Heart left ventricle (tissue), 16 donors: ENCODE measurements around the gene CHCT1. TPM values are rescaled to one million over a fixed set of nuclear protein-coding genes. Genes with fewer than 3 reads are reported as not detected.
"Not testable (repeated sequence)": the region's sequence is repeated elsewhere in the genome, so short reads cannot be mapped to it uniquely, and the experiment has no call there.

Experiments
- ATAC-seq, 4 donors: fragments of 200-7000 bp; cut with Tn5 transposase; one replicate each; pipeline ENCODE4 v1.9.1; 2020 to 2022; ENCODE audit warnings: moderate library complexity in 4 of 4, mild to moderate bottlenecking in 3 of 4, moderate number of reproducible peaks in 1 of 4
- DNase-seq, 5 donors: peaks; one replicate each; pipeline ENCODE4 v3.0.0-alpha.2; 2020
- H3K27ac ChIP-seq, 12 donors: fragments of 200-600 bp; sonication (generic) in 4 of 12; one replicate each; pipeline versions ENCODE4 v1.5.0 to v1.8.0; 2016 to 2022; ENCODE audit warnings: mild to moderate bottlenecking in 2 of 12
- H3K27me3 ChIP-seq, 9 donors: fragments of 200-600 bp; sonication (generic) in 2 of 9; one replicate each; pipeline versions ENCODE4 v1.5.1 to v1.8.0; 2016 to 2022; ENCODE audit warnings: mild to moderate bottlenecking in 3 of 9
- H3K36me3 ChIP-seq, 9 donors: fragments of 200-600 bp; sonication (generic) in 2 of 9; one replicate each; pipeline versions ENCODE4 v1.5.0 to v1.8.0; 2018 to 2022; ENCODE audit warnings: mild to moderate bottlenecking in 2 of 9
- H3K4me1 ChIP-seq, 12 donors: fragments of 200-600 bp; sonication (generic) in 4 of 12; one replicate each; pipeline versions ENCODE4 v1.5.0 to v1.8.0; 2016 to 2022; ENCODE audit warnings: mild to moderate bottlenecking in 3 of 12
- H3K4me3 ChIP-seq, 12 donors: fragments of 200-600 bp; sonication (generic) in 4 of 12; one replicate each; pipeline versions ENCODE4 v1.5.0 to v1.8.0; 2017 to 2022; ENCODE audit warnings: mild to moderate bottlenecking in 9 of 12, moderate library complexity in 4 of 12
- H3K9me3 ChIP-seq, 12 donors: fragments of 200-600 bp; sonication (generic) in 4 of 12; one replicate each; pipeline versions ENCODE4 v1.5.0 to v1.8.0; 2016 to 2022; ENCODE audit warnings: mild to moderate bottlenecking in 1 of 12
- POLR2A ChIP-seq, 2 donors: fragments of 450-650 bp; IDR thresholded peaks; one replicate each; pipeline ENCODE4 v1.6.1; 2017; ENCODE audit warnings: antibody characterized with exemption in 2 of 2, mild to moderate bottlenecking in 2 of 2, moderate library complexity in 2 of 2
- WGBS, 4 donors: extraction: QIAGEN DNeasy Blood & Tissue Kit in 2 of 4; methylation state at CpG; one replicate each; pipeline versions ENCODE4 v1.1.5 to v1.1.7; 2013 to 2018; 5-methylcytosine and 5-hydroxymethylcytosine counted together
- intact Hi-C, 10 donors: fragments of 100-400 bp; cut with DNase I; formaldehyde crosslinking; loops; one replicate each; pipeline versions ENCODE4 v1.11.1 to v1.14.2; 2022
- polyA plus RNA-seq, 2 donors: library from polyadenylated mRNA; stranded (reverse); fragments of 200-250 nt; gene quantifications; one replicate each; pipeline ENCODE4 v1.2.3, GENCODE V29; 2013
- total RNA-seq, 9 donors: library from RNA; depleted of rRNA in 2 of 9; stranded (reverse); fragments of >200 nt in 2 of 9; fragmentation: NEBNext Ultra II Directional in 3 of 9; extraction: Animal tissue kit (Norgen Biotek cat#: 25700) in 3 of 9; gene quantifications; one replicate each; pipeline versions ENCODE4 v1.1.0 to v1.2.4, GENCODE V29; 2016 to 2023
- TF ChIP-seq, protein P1 (sequence below), 12 donors: fragments of 200-600 bp; sonication (generic) in 4 of 12; IDR thresholded peaks; one replicate each; pipeline versions ENCODE4 v1.5.0 to v1.8.0; 2018 to 2022; ENCODE audit warnings: antibody characterized with exemption in 12 of 12, mild to moderate bottlenecking in 5 of 12
- donor health status: ischemic (EF 13 %, LVEDD 7.1; RV severe dilation, severe dysfunction).
- donor health status: healthy with polysubstance abuse.
- donor health status: DM: no; HTN: yes; CAD: no.
- donor health status: DM: no; HTN: no; CAD: no.
- donor health status: ischemic (EF 25% LVEDD 6.9; RV normal size, moderate dysfunction).
- donor health status: ischemic (EF 25% LVEDD 5.7; RV mildly dilated, moderate dysfunction).
- donor health status: healthy.
- donor health status: DM: yes; HTN: yes; CAD: no.
- donor health status: ischemic (EF 35%, LVEDD 5.7; RV mildly dilated, moderate dysfunction).
- donor health status: nonischemic (EF 11% LVEDD 7.7; RV severe dilation, severe dysfunction).
- donor health status: DM: yes; HTN: yes; CAD: no.
- donor health status: PGD.
- donor health status: ischemic (EF 29% LVEDD 5.4; RV normal size, mild dysfunction).
- donor health status: nonischemic (EF 23%, LVEDD 6.1; RV moderate dilation, normal function).

CHCT1 gene
- total and polyA plus RNA-seq, 11 donors: 0.27 TPM; not detected in 10

DNA sequence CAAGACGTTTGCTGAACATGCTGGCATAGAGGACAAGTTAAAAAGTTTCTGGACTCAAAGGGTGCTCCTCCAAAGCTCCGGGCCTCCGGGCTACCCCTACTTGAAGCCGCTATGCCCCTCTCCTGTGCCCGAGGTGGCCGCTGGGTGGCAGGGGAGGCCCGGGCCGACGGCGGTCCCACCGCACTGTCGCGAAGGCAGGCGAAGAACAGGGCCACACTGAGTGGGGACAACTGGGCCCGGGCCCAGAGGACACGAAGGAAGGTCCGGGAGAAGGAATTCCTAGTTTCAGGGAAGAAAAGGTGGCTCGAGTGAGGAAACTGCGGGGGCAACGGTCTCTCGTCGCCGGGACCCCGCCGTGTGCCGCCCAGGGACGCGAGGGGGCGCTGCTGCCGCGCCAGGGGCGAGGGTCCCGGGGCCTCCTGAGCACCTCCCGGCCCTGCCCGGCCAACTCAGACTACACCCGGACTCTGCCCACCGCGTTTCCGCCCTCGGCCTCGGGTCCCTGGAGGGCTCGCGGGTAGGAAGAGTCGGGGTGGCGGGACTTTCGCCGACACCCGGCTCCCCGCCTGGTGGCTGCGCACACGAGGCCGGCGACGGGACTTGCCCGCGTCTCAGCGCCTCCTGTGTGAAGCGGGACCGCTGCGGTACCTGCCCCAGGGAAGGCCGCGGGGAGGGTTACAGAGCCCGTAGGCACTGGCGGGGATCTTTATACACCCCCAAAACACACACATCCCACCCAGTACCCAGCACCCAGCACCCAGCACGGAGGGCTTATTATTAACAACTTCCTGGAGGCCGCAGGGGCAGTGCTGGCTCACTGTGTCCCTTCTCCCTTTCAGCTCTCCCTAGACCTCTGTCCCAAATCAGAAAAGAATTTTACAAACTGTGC is 772 bp upstream of the CHCT1 start:
- no peaks in the 10 kb centered on the region for H3K27me3 ChIP-seq
- peak; percentile 68 to 98 (median 96) for ATAC-seq
- intact Hi-C loops: no loop called here
- H3K4me3 ChIP-seq: peak overlapping the region; percentile 33 to 68 (median 54)
- peak; percentile 66 to 87 (median 72) for DNase-seq
- TF ChIP-seq, protein P1, sequence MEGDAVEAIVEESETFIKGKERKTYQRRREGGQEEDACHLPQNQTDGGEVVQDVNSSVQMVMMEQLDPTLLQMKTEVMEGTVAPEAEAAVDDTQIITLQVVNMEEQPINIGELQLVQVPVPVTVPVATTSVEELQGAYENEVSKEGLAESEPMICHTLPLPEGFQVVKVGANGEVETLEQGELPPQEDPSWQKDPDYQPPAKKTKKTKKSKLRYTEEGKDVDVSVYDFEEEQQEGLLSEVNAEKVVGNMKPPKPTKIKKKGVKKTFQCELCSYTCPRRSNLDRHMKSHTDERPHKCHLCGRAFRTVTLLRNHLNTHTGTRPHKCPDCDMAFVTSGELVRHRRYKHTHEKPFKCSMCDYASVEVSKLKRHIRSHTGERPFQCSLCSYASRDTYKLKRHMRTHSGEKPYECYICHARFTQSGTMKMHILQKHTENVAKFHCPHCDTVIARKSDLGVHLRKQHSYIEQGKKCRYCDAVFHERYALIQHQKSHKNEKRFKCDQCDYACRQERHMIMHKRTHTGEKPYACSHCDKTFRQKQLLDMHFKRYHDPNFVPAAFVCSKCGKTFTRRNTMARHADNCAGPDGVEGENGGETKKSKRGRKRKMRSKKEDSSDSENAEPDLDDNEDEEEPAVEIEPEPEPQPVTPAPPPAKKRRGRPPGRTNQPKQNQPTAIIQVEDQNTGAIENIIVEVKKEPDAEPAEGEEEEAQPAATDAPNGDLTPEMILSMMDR (IDR thresholded peaks at IDR 0.05): peak; percentile 82 to 99 (median 93)
- TF ChIP-seq POLR2A (IDR thresholded peaks at IDR 0.05): no peak
- peak overlapping the region in 5 of 12 donors; percentile 8 to 58 (median 35) for H3K27ac ChIP-seq
- H3K9me3 ChIP-seq: no peaks in the 10 kb centered on the region
- WGBS, 4 donors: 2 to 7% (median 4%) methylated on average over 29 to 66 of the region's 66 CpGs
- peaks cover 0 to 18% (median 9%) of the 10 kb centered on the region in 12 donors for H3K4me1 ChIP-seq
- H3K36me3 ChIP-seq: no peaks in the 10 kb centered on the region

DNA sequence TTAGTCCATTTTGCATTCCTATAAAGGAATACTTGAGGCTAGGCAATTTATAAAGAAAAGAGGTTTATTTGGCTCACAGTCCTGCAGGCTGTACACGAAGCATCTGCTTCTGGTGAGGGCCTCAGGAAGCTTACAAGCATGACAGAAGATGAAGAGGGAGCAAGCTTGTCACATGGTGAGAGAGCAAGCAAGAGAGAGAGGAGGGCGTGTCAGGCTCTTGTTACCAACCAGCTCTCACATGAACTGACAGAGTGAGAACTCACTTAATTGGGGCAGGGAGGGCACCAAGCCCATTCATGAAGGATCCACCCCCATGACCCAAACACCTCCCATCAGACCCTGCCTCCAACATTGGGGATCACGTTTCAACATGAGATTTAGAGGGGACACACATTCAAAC is 1.6 kb downstream of the CHCT1 start:
- TF ChIP-seq, protein P1 (IDR thresholded peaks at IDR 0.05): no peak
- no peak for TF ChIP-seq POLR2A (IDR thresholded peaks at IDR 0.05)
- intact Hi-C loops: no loop called here

DNA sequence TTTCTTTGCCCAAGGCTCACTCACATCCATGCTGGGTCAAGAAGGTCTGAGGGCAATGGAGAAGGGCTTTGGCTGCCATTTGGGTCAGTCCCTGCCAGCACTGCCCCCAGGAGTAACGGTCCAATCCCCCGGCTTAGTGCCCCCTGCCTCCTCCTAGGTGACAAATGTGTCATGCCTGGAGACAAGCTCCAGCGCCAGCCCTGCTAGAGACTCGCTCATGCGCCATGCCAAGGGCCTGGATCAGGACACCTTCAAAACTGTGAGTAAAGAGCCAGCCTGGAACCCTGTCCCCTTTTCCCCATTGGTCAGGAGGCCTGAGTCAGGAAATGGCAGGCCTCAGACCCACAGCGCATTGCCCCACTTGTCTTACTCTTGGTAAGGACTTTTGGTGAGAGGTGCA is 3.3 kb downstream of the CHCT1 start:
- Histone ChIP-seq H3K4me3 (no peak overlapping the region), H3K27me3 (no peaks in the 10 kb centered on the region), H3K9me3 (no peaks in the 10 kb centered on the region), H3K36me3 (no peaks in the 10 kb centered on the region), H3K27ac (no peak overlapping the region), H3K4me1 (peaks cover 0 to 18% (median 8%) of the 10 kb centered on the region in 12 donors)
- ATAC-seq (no peak), DNase-seq (no peak)
- 85 to 90% (median 87%) methylated on average over 5 to 6 of the region's 6 CpGs for WGBS, 4 donors
- intact Hi-C loops: loop anchor here in 1 of 10 donors (5.0 kb wide), 1 partner anchor 212 kb away; no protein-coding TSS in a partner anchor
- TF ChIP-seq, protein P1 (IDR thresholded peaks at IDR 0.05): no peak
- no peak for TF ChIP-seq POLR2A (IDR thresholded peaks at IDR 0.05)

More for the DNA sequence above, 1.6 kb downstream of the CHCT1 start:
- H3K4me3 ChIP-seq: no peak overlapping the region
- H3K27me3 ChIP-seq: no peaks in the 10 kb centered on the region
- H3K27ac ChIP-seq: no peak overlapping the region
- DNase-seq (no peak), ATAC-seq (no peak)
- peaks cover 0 to 18% (median 8%) of the 10 kb centered on the region in 12 donors for H3K4me1 ChIP-seq
- WGBS, 4 donors: 80 to 87% (median 84%) methylated on average over 3 of the region's 3 CpGs
- no peaks in the 10 kb centered on the region for H3K9me3 ChIP-seq
- no peaks in the 10 kb centered on the region for H3K36me3 ChIP-seq

DNA sequence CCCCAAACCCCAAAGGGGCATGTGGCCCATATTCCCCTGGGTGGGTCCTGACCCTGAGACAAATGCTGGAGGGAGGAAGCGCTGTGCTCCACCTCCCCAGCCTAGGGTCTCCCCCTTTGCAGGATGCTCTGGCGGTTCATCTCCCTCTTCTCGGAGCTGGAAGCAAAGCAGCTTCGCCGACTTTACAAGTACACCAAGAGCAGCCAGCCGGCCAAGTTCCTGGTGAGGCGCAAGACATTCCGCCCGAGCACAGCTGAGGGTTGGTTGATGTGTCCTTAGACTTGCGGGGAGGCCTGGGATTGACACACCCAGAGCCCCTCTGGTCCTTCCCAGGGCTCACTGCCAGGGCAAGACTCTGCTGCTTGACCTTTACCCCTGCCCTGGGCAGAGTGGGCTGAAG is 4.3 kb downstream of the CHCT1 start:
- Histone ChIP-seq H3K27me3 (no peaks in the 10 kb centered on the region), H3K9me3 (no peaks in the 10 kb centered on the region), H3K4me3 (no peak overlapping the region), H3K36me3 (no peaks in the 10 kb centered on the region), H3K27ac (no peak overlapping the region), H3K4me1 (peaks cover 0 to 9% (median 3%) of the 10 kb centered on the region in 12 donors)
- intact Hi-C loops: loop anchor here in 1 of 10 donors (5.0 kb wide), 1 partner anchor 211 kb away; no protein-coding TSS in a partner anchor
- 80 to 87% (median 86%) methylated on average over 9 to 10 of the region's 10 CpGs for WGBS, 4 donors
- DNase-seq (no peak), ATAC-seq (no peak)
- TF ChIP-seq, protein P1 (IDR thresholded peaks at IDR 0.05): no peak
- TF ChIP-seq POLR2A (IDR thresholded peaks at IDR 0.05): no peak

DNA sequence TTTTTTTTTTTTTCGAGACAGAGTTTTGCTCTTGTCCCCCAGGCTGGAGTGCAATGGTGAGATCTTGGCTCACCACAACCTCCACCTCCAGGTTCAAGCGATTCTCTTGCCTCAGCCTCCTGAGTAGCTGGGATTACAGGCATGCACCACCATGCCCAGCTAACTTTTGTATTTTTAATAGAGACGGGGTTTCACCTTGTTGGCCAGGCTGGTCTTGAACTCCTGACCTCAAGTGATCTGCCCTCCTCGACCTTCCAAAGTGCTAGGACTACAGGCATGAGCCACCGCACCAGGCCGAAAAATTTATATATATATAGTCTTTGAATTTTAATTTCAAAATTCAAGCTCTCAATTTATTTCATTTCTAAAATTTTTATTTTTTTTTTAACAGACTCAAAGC is 6.2 kb downstream of the CHCT1 start:
- not testable (repeated sequence) for H3K4me1 ChIP-seq, ATAC-seq, H3K27ac ChIP-seq, H3K9me3 ChIP-seq, H3K36me3 ChIP-seq, H3K27me3 ChIP-seq, DNase-seq, H3K4me3 ChIP-seq
- 81 to 90% (median 86%) methylated on average over 6 of the region's 6 CpGs for WGBS, 4 donors
- intact Hi-C loops: loop anchor here in 1 of 10 donors (5.0 kb wide), 1 partner anchor 209 kb away; no protein-coding TSS in a partner anchor

DNA sequence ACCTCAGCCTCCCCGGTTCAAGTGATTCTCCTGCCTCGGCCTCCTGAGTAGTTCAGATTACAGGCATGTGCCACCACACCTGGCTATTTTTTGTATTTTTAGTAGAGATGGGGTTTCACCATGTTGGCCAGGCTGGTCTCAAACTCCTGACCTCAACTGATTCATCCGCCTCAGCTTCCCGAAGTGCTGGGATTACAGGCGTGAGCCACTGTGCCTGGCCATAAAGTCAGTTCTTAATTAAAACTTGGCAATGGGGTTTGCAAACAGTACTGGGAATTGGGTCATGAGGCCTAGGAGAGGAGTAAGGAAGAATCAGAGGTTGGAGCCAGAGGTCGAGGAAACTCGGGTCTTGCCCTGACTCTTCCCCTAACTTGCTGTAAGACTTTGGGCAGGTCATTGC is 8.3 kb downstream of the CHCT1 start:
- 88 to 93% (median 90%) methylated on average over 7 of the region's 7 CpGs for WGBS, 4 donors

More for the DNA sequence above, 8.3 kb downstream of the CHCT1 start:
- H3K4me3 ChIP-seq, DNase-seq, ATAC-seq, H3K27ac ChIP-seq, H3K36me3 ChIP-seq, H3K4me1 ChIP-seq, H3K9me3 ChIP-seq, H3K27me3 ChIP-seq: not testable (repeated sequence)
- intact Hi-C loops: loop anchor here in 9 of 10 donors (5.0 to 10.0 kb wide), 8 partner anchors 196 to 326 kb away; partner anchors contain the start of gene CA4 (in 1 of the 9)
